Epidermal melanocyte (primary cell): Measurements from ENCODE around the gene MRPL40.
"Not testable (repeated sequence)": the region's sequence is repeated elsewhere in the genome, so short reads cannot be mapped to it uniquely, and the experiment has no call there.

Experiments
- DNase-seq: peaks from one replicate; pipeline ENCODE4 v3.0.0; 2011; ENCODE audit warnings: low spot score; ENCODE audit not compliant: insufficient read length

Gene MRPL40

GRCh38 chr22:19406846-19407245, 25.5 kb upstream of the MRPL40 start:
- DNase-seq: no peak

- DNase-seq: no peak
These were observed 24.4 kb upstream of the MRPL40 start for GRCh38 chr22:19407649-19408606.

- no peak for DNase-seq
These were observed 21.2 kb upstream of the MRPL40 start for GRCh38 chr22:19410941-19411689.

GRCh38 chr22:19411690-19412045, 20.7 kb upstream of the MRPL40 start:
- no peak for DNase-seq

GRCh38 chr22:19412478-19412877, 19.9 kb upstream of the MRPL40 start:
- no peak for DNase-seq

DNA sequence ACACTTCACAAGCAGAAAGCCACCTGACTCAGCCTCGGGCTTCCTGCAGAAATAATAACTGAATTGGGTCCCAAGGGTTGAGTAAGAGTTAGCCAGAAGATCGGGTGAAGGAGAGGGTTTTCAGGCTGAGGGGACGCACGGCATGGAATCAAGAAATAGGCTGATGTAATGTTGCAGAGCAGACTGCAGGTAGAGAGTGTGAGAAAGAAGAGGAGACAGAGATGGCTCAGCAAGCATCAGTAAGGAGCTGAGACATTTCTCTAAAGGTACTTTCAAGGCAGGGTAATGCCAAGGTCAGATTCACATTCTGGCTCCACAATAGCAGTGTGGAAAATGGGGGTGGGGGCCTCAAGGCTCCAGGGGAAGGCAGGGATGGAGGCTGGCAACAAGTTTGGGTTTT, 19.4 kb upstream of the MRPL40 start:
- no peak for DNase-seq

- no peak for DNase-seq
These were observed 13.3 kb upstream of the MRPL40 start for GRCh38 chr22:19419086-19419463.

DNA sequence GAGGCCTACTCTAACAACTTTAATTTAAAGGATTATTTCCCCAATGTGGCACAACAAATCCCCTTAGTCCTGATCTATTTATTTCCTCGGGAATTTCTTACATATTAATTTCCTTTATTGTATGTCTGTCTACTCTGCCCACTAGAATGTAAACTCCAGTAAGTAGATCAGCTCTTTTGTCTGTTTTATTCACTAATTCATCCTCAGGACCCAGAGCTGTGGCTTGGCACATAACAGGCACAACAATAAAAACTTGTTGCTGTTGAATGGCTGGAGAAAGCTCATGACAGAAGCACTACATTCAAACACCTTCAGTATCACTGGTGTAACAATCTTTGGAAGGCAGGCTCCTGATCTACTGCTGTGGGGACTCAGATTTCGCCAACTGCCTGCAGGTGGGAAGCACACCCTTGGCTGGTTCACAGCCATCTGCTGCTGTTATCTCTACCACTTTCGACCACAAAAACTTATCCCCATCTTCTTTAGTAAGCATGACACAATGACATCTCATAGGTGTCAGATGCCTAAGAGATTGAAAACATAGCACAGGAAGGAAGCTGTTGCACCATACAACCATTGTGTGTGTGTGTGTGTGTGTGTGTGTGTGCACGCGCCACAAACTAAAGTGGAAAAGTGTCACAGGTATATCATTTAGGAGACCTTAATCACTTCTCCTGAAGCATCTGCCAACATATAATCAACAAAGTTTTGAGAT, 12.7 kb upstream of the MRPL40 start:
- DNase-seq: no peak

DNA sequence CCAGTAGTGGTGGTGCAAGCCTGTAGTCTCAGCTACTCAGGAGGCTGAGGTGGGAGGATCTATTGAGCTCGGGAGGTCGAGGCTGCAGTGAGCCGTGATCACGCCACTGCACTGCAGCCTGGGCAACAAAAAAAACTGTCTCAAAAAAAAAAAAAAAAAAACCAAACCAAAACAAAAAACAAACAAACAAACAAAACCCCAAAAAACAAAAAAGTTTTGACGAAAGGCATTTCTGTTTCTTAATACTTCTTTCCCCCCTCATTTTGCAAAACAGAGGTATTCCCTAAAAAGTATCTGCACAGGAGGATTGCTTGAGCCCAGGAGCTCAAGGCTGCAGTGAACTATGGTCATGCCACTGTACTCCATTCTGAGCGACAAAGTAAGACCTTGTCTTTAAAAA, 12.0 kb upstream of the MRPL40 start:
- no peak for DNase-seq

- DNase-seq: no peak
These were observed 9.7 kb upstream of the MRPL40 start for GRCh38 chr22:19422440-19423301.

- no peak for DNase-seq
These were observed 8.2 kb upstream of the MRPL40 start for GRCh38 chr22:19424186-19424500.

GRCh38 chr22:19429950-19430889, 2.1 kb upstream of the MRPL40 start:
- no peak for DNase-seq

- no peak for DNase-seq
These were observed 1.3 kb upstream of the MRPL40 start for GRCh38 chr22:19430890-19431541.

GRCh38 chr22:19431649-19432132, 654 bp upstream of the MRPL40 start, which contains the start of gene HIRA:
Gene HIRA (minus strand): TSS chr22:19431733. CDS start chr22:19431476, 257 bp downstream.
- DNase-seq: no peak

DNA sequence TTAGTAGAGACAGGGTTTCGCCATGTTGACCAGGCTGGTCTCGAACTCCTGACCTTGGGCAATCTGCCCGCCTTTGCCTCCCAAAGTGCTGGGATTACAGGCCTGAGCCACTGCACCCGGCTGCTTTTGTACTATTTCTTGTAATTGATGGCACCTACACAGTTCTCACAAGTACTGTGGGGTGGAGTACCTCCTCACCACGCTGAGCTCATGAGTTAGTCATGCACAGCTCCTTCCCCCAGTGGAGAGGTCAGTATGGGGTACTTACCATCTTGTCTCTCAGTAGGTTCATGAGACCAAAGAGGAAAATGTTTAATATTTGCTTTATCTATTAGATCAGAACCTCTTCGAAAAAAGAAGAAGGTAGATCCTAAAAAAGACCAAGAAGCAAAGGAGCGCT, 2.1 kb downstream of the MRPL40 start:
- DNase-seq: no peak

- DNase-seq: no peak
These were observed 2.7 kb downstream of the MRPL40 start for GRCh38 chr22:19434829-19435580.

GRCh38 chr22:19436444-19437161, 4.3 kb downstream of the MRPL40 start:
- not testable (repeated sequence) for DNase-seq

GRCh38 chr22:19438298-19438697, 6.0 kb downstream of the MRPL40 start:
- DNase-seq: no peak
